ENCODE results near the gene SOCS1. TPM values are rescaled to one million over a fixed set of nuclear protein-coding genes. Genes with fewer than 3 reads are reported as not detected.

SOCS1 gene
- total RNA-seq, 1 donor from 2014 or later: 1.6 TPM

GRCh38 chr16:11213799-11214198 lies 42.2 kb downstream of the SOCS1 start:
- Histone ChIP-seq H3K9me3 (ENCODE audit: low read depth) (peaks cover 4% of the 10 kb centered on the region), H3K4me1 (no peaks in the 10 kb centered on the region), H3K27me3 (no peaks in the 10 kb centered on the region), H3K79me2 (ENCODE audit: low read depth) (no peaks in the 10 kb centered on the region), H3K9ac (no peak overlapping the region), H3K27ac (no peak overlapping the region), H3K4me2 (no peak overlapping the region), H4K20me1 (ENCODE audit: low read depth) (no peaks in the 10 kb centered on the region), H2AFZ (replicated peaks) (no peak overlapping the region), H3F3A (ENCODE audit: low read depth) (no peaks in the 10 kb centered on the region), H3K36me3 (no peaks in the 10 kb centered on the region), H3K4me3 (no peak overlapping the region)
- H3K4me1 Mint-ChIP-seq: peaks cover 3% of the 10 kb centered on the region
- peak overlapping the region; percentile 60 for H3K27ac Mint-ChIP-seq
- no peak for DNase-seq (ENCODE audit: low spot score)
- TF ChIP-seq EZH2 (IDR thresholded peaks at IDR 0.05): no peak
- H3K36me3 Mint-ChIP-seq: no peaks in the 10 kb centered on the region
- no peak overlapping the region for H3K4me3 Mint-ChIP-seq
- H3K9me3 Mint-ChIP-seq: peaks cover 11% of the 10 kb centered on the region
- peaks cover 9% of the 10 kb centered on the region for H3K27me3 Mint-ChIP-seq (ENCODE audit: insufficient read depth, low read depth)

GRCh38 chr16:11213373-11213772 lies 42.6 kb downstream of the SOCS1 start:
- H3K4me3 Mint-ChIP-seq: no peak overlapping the region

GRCh38 chr16:11212798-11213196 lies 43.2 kb downstream of the SOCS1 start:
- Histone ChIP-seq H3K4me3 (no peak overlapping the region), H3K27me3 (no peaks in the 10 kb centered on the region), H3F3A (ENCODE audit: low read depth) (no peaks in the 10 kb centered on the region), H3K36me3 (no peaks in the 10 kb centered on the region), H3K9me3 (ENCODE audit: low read depth) (no peaks in the 10 kb centered on the region), H2AFZ (replicated peaks) (no peak overlapping the region), H3K4me1 (no peaks in the 10 kb centered on the region), H3K79me2 (ENCODE audit: low read depth) (no peaks in the 10 kb centered on the region), H3K27ac (no peak overlapping the region), H4K20me1 (ENCODE audit: low read depth) (no peaks in the 10 kb centered on the region), H3K9ac (no peak overlapping the region), H3K4me2 (no peak overlapping the region)
- Mint-ChIP-seq H3K9me3 (peaks cover 9% of the 10 kb centered on the region), H3K4me3 (no peak overlapping the region), H3K36me3 (no peaks in the 10 kb centered on the region), H3K27me3 (ENCODE audit: insufficient read depth, low read depth) (peaks cover 8% of the 10 kb centered on the region), H3K27ac (no peak overlapping the region), H3K4me1 (peaks cover 3% of the 10 kb centered on the region)
- TF ChIP-seq EZH2phosphoT487 (IDR thresholded peaks at IDR 0.05): no peak
- TF ChIP-seq CTCF (IDR thresholded peaks at IDR 0.05): no peak
- no peak for TF ChIP-seq EZH2 (IDR thresholded peaks at IDR 0.05)
- DNase-seq (ENCODE audit: low spot score): no peak

More at GRCh38 chr16:11213373-11213772, 42.6 kb downstream of the SOCS1 start:
- Mint-ChIP-seq H3K4me1 (peaks cover 3% of the 10 kb centered on the region), H3K27ac (peak overlapping the region; percentile 60), H3K36me3 (no peaks in the 10 kb centered on the region), H3K9me3 (peaks cover 11% of the 10 kb centered on the region), H3K27me3 (ENCODE audit: insufficient read depth, low read depth) (peaks cover 8% of the 10 kb centered on the region)
- Histone ChIP-seq H3K4me3 (no peak overlapping the region), H3K36me3 (no peaks in the 10 kb centered on the region), H2AFZ (replicated peaks) (no peak overlapping the region), H3K27me3 (no peaks in the 10 kb centered on the region), H3K27ac (no peak overlapping the region), H3K4me2 (no peak overlapping the region), H3K9ac (no peak overlapping the region), H3K4me1 (no peaks in the 10 kb centered on the region), H3K79me2 (ENCODE audit: low read depth) (no peaks in the 10 kb centered on the region), H4K20me1 (ENCODE audit: low read depth) (no peaks in the 10 kb centered on the region), H3F3A (ENCODE audit: low read depth) (no peaks in the 10 kb centered on the region), H3K9me3 (ENCODE audit: low read depth) (no peaks in the 10 kb centered on the region)
- no peak for TF ChIP-seq EZH2phosphoT487 (IDR thresholded peaks at IDR 0.05)
- TF ChIP-seq EZH2 (IDR thresholded peaks at IDR 0.05): no peak
- TF ChIP-seq CTCF (IDR thresholded peaks at IDR 0.05): no peak
- no peak for DNase-seq (ENCODE audit: low spot score)

DNA sequence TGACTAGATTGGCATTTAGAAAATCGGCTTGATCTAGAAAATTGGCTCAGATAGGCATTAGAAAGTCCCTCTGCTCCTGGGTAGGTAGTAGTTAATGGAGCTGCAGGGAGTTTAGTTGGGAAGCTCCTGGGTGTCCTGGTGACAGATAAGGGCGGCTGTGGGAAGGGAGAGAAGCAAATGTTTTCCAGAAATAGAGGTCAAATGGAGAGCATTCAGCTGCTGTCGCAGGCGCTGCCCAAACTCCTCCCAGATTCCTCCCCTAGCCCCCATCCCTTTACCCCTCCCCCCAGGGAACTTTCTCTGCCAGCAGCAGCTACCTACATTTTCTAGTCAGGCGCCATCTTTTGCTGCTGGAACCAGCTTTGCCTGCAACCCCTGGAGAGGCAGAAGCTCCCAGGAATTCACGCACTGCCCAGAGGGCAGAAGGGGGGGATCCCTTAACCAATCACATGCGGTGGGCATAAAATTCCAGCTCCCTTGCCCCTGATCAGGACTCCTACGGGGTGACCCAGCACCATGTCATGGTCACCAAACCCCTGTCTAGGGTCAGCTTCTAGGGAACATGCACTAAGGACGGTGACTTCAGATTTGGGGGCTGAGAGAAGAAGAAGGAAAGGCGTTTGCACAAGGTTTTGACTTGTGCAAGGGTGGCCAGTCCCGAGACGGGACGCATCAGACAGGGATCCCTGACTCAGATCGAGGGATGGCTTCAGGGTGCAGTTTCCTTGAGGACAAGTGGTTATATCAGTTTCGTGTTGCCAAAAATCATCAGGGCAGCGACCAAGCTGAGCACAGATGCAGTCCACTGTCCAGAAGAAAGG lies 43.8 kb downstream of the SOCS1 start:
- Histone ChIP-seq H3K36me3 (no peaks in the 10 kb centered on the region), H2AFZ (replicated peaks) (no peak overlapping the region), H3K4me3 (no peak overlapping the region), H3K4me2 (no peak overlapping the region), H4K20me1 (ENCODE audit: low read depth) (no peaks in the 10 kb centered on the region), H3K27me3 (no peaks in the 10 kb centered on the region), H3K79me2 (ENCODE audit: low read depth) (no peaks in the 10 kb centered on the region), H3K9ac (no peak overlapping the region), H3K27ac (no peak overlapping the region), H3K9me3 (ENCODE audit: low read depth) (no peaks in the 10 kb centered on the region), H3K4me1 (no peaks in the 10 kb centered on the region), H3F3A (ENCODE audit: low read depth) (no peaks in the 10 kb centered on the region)
- Mint-ChIP-seq H3K36me3 (no peaks in the 10 kb centered on the region), H3K9me3 (peaks cover 6% of the 10 kb centered on the region), H3K27ac (peak overlapping the region; percentile 88), H3K4me1 (peaks cover 3% of the 10 kb centered on the region), H3K27me3 (ENCODE audit: insufficient read depth, low read depth) (peaks cover 7% of the 10 kb centered on the region), H3K4me3 (no peak overlapping the region)
- no peak for DNase-seq (ENCODE audit: low spot score)
- TF ChIP-seq EZH2phosphoT487 (IDR thresholded peaks at IDR 0.05) (no peak), CTCF (IDR thresholded peaks at IDR 0.05) (no peak), EZH2 (IDR thresholded peaks at IDR 0.05) (no peak)

Data from neural progenitor cell (in vitro differentiated cells).